Stimulated activated CD8-positive, alpha-beta memory T cell treated with anti-CD3 and anti-CD28 coated beads, Interleukin-7, amount 100 ng/mL, for 4 hours (primary cell): ENCODE measurements around the gene ERVFRD-1.
A peak's percentile ranks its signal among the peaks of the same experiment; 100 is the strongest.

Experiments used
- DNase-seq, 2 donors: peaks; one replicate each; pipeline ENCODE4 v3.0.0-alpha.2; 2020; ENCODE audit warnings: low read depth in 2 of 2

Gene ERVFRD-1

GRCh38 chr6:11110921-11111768, at the start of gene ERVFRD-1:
Gene ERVFRD-1 (minus strand): TSS chr6:11111725. CDS start chr6:11105310, 6,415 bp downstream.
- no peak for DNase-seq

GRCh38 chr6:11160199-11160598, 48.7 kb upstream of the ERVFRD-1 start:
- DNase-seq = no peak

GRCh38 chr6:11155589-11155988, 44.1 kb upstream of the ERVFRD-1 start:
- no peak for DNase-seq

- DNase-seq = no peak
Measured at GRCh38 chr6:11153447-11153846, 41.9 kb upstream of the ERVFRD-1 start.

DNA sequence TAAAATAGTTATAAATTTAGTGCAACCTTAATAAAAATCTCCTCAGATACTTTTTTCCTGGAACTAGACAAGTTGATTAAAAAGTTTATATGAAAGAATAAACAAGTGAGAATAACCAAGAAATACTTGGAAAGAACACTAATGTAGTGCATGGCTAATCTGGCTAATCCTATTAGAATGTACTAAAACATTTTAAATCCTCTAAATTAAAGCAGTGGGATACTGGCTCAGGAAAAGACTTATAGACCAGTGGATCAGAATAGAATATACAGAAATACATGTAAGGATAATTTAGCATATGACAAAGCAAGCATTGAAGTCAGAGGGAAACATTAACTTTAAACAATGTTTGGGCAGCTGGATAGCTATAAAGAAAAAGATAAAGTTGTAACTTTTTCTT, 41.1 kb upstream of the ERVFRD-1 start:
- no peak for DNase-seq

GRCh38 chr6:11151488-11151887, 40.0 kb upstream of the ERVFRD-1 start:
- DNase-seq = no peak

GRCh38 chr6:11149551-11149950, 38.0 kb upstream of the ERVFRD-1 start:
- no peak for DNase-seq

GRCh38 chr6:11146117-11146826, 34.7 kb upstream of the ERVFRD-1 start:
- no peak for DNase-seq

- DNase-seq = peak; percentile 52 to 59
Measured at GRCh38 chr6:11144393-11144851, 32.9 kb upstream of the ERVFRD-1 start.

DNA sequence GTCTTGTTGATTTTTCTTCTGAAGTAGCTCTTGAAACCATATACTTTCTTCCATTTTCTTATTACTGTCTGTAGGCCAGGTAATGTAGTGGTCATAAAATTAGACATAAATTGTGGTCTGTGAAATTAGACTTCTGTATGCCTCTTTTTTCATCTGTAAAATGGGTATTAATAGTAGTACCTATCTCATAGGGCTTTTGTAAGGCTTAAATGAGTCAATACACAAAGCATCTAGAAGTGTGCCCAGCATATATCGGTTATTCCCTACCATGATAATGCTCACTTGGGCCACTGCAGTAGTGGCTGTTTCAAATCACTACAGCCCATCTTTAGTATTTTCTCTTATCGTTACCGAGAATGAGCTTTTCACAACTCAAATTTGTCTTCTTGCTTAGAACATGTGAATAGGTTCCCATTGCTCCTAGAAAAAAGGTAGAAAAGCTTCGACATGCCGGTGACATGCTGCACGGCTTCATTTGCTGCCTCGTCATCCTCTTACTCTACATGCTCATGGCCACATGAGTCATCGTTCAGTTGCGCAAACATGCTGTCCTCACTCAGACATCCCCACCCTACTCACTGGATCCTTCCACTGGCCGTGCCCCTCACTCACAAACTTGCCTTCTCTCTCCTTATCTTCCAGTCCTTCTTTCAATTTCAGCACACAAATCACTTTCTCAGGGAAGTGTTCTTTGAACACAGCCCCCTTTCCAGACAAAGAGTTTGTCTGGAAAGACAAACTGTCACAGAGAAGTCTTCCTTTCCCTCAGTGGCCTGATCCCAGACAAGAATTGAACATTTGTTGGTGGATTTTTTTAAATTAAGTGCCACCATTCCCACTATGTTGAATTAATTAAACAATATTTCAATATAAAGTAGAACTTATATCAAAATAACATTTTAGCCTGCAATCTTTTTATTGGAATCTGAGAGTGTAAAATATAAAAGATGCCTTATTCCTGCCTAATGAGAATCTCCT, 32.2 kb upstream of the ERVFRD-1 start:
- DNase-seq = no peak

DNA sequence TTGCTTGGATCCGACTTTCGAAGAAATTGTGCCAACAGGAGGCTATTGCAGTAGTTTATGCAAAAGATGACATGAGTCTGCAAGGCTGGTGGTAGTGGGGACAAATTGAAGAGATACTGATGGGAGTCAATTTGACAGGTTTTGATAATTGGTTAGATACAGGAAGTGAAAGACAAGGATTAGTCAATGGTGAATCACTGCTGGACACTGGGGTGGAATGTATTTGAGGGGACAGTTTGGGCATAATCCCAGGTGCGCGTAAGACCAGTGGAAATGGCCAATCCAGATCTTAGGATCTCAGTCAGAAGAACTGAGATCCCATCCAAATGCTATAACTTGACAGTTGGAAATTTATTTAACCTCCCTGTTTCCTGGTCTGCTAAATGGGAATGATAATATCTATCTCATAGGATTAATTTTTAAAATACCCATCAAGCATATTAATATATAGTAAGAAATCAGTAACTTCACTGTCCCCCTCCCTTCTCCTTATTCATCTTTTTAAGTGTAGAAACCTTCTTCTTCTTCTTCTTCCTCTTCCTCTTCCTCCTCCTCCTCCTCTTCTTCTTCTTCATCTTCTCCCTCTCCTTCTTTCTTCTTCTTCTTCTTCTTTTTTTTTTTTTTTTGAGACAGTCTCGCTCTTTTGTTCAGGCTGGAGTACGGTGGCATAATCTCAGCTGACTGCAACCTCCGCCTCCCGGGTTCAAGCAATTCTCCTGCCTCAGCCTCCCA, 30.9 kb upstream of the ERVFRD-1 start:
- DNase-seq = no peak

DNA sequence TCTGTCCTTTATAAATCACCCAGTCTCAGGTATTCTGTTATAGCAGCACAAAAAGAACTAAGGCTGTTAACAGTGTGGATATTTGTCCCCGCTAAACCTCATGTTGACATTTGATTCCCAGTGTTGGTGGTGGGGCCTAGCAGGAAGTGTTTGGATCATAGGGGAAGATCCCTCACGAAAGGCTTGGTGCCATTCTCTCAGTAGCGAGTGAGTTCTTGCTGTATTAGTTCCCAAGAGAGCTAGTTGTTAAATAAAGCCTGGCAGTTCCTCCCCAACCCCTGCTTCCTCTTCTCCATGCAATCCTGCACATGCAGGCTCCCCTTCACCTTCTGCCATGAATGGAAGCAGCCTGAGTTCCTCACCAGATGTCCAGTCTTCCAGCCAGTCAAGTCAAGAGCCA, 29.8 kb upstream of the ERVFRD-1 start:
- DNase-seq = no peak

GRCh38 chr6:11140056-11140455, 28.5 kb upstream of the ERVFRD-1 start:
- DNase-seq = no peak

GRCh38 chr6:11139051-11139960, 27.8 kb upstream of the ERVFRD-1 start:
- no peak for DNase-seq

DNA sequence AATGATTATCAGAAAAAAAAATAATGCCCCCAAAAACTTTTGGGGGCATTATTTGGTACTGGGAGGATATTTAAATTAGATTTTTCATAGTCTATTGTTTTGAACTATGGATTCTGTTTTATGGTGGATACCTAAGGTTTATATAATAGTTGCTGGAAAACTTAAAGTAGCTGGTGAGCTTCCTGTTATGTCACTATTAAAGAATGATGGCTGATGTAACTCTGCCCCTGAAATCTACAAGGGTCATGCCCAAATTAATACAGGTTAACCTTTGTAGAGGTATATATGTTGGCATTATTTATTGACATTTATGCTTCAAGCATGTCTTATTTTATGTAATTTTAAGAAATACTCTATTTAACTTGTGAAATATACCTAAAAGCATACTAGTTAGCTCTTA, 25.3 kb upstream of the ERVFRD-1 start:
- no peak for DNase-seq

DNA sequence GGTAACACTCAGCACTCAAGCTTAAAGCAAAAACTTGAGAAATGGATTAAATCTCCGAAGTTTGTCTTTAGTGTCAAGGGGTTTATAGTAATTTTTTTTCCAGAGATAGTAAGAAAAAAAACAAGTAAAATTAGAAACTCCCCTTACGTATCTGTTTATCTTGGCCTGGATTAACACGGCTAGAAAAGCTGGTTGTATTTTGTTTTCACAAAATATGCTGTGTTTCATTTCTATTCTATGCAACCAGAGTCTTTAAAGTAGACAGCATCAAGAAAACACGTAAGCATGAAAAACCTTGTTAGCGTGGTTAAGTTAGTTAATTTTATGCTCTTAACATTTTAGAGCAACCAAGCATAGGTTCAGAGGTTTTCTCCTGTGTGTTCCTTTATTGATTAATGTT, 21.8 kb upstream of the ERVFRD-1 start:
- DNase-seq = no peak

DNA sequence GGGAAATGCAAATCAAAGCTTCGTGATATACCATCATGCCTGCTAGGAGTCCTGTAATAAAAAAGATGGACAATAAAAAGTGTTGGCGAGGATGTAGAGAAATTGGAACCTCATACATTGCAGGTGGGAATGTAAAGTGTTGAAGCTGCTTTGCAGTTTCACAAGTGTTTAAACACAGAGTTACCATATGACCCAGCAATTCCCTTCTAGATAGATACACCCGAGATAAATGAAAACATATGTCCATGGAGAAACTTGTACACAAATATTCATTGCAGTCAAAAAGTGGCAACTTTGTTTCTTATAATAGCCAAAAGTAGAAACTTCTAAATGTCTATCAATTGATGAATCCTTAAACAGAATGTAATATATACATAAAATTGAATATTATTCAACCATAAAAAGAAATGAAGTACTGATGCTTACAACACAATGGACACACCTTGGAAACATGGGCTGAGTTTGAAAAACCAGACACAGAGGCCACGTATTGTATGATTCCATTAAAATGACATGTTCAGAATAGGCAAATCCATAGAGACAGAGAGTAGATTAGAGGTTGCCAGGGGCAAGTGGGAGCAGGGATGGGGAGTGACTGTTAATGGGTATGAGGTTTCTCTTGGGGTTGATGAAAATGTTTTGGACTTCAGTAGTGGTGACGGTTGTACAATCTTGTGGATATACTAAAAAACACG, 20.8 kb upstream of the ERVFRD-1 start:
- no peak for DNase-seq

- no peak for DNase-seq
Measured at GRCh38 chr6:11130605-11131004, 19.1 kb upstream of the ERVFRD-1 start.

DNA sequence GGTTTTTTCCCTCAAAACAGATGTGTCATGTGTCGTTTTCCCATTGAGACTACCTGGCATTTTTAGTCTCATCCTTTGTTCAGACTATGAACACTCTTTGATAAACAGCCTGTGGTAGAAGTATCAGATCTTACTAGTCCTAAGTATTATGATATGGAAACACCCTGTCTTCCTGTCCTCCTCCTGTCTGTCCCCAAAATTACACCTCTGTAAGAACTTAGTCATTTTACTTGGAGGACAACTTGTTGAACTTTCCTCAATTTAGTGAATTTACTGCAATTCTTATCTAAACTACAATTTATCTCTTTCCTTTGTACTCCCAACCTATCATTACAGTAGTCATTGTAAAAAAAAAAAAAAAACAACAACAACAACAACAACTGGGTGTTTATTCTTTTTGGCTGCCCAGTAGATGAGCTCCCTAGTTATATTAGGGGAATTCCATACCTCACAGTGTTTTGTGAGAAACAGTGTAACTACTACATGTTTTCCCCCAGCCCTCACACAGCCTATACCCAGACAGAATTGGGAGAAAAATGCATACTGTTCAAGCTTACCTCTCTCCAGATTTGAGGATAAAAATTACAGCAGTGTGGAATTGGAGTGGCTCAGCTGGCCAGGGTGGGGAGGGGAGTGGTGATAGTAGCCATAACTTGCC, 18.5 kb upstream of the ERVFRD-1 start:
- no peak for DNase-seq
